ENCODE measurements around the gene GRK2.

The GRK2 gene

GRCh38 chr11:67271541-67272284, 5.4 kb downstream of the GRK2 start:
- no peak for DNase-seq

- DNase-seq, result no peak
Observed at GRCh38 chr11:67272327-67273259, 6.3 kb downstream of the GRK2 start.

GRCh38 chr11:67273260-67273990, 7.2 kb downstream of the GRK2 start:
- DNase-seq, result no peak

GRCh38 chr11:67274768-67275605, 8.7 kb downstream of the GRK2 start:
- DNase-seq, result no peak

- DNase-seq, result no peak
Observed at GRCh38 chr11:67275606-67276409, 9.5 kb downstream of the GRK2 start.

- DNase-seq, result peak; percentile 26
Observed at GRCh38 chr11:67276781-67277230, 10.5 kb downstream of the GRK2 start.

GRCh38 chr11:67277231-67277961, 11.1 kb downstream of the GRK2 start:
- peak; percentile 77 for DNase-seq

- no peak for DNase-seq
Observed at GRCh38 chr11:67278135-67278938, 12.1 kb downstream of the GRK2 start.

- DNase-seq, result no peak
Observed at GRCh38 chr11:67278939-67279588, 12.8 kb downstream of the GRK2 start.

GRCh38 chr11:67279589-67280340, 13.5 kb downstream of the GRK2 start:
- DNase-seq, result no peak

- no peak for DNase-seq
Observed at GRCh38 chr11:67280341-67280787, 14.1 kb downstream of the GRK2 start.

GRCh38 chr11:67280788-67281551, 14.7 kb downstream of the GRK2 start:
- no peak for DNase-seq

- no peak for DNase-seq
Observed at GRCh38 chr11:67281552-67282150, 15.4 kb downstream of the GRK2 start.

GRCh38 chr11:67282155-67282875, 16.0 kb downstream of the GRK2 start:
- no peak for DNase-seq

- no peak for DNase-seq
Observed at GRCh38 chr11:67282876-67283371, 16.7 kb downstream of the GRK2 start.

- DNase-seq, result no peak
Observed at GRCh38 chr11:67283481-67283963, 17.2 kb downstream of the GRK2 start.

Data from NCI-H1694 treated with DMSO at 0.1 percent for 48 hours (cell line).